ENCODE data around the gene HDAC4. TPM values are rescaled to one million over a fixed set of nuclear protein-coding genes. Genes with fewer than 3 reads are reported as not detected.

Gene HDAC4
- total RNA-seq, 1 experiment from 2014 or later, result 40.1 TPM

GRCh38 chr2:239425631-239426030, 24.8 kb upstream of the HDAC4 start:
- ChIA-PET POLR2A (no interaction called here), CTCF (no interaction called here)
- Histone ChIP-seq H3K9me3 (ENCODE audit: control insufficient read depth, insufficient read depth, low read depth, low read length) (no peaks in the 10 kb centered on the region), H3K27ac (ENCODE audit: low read length) (no peak overlapping the region), H3K4me3 (ENCODE audit: low read depth in 2 of 2, low read length in 2 of 2) (no peak overlapping the region), H3K4me1 (ENCODE audit: control insufficient read depth, insufficient read depth, low read length) (no peaks in the 10 kb centered on the region), H3K27me3 (ENCODE audit: control insufficient read depth, insufficient read depth, low read length) (peaks cover 16% of the 10 kb centered on the region), H3K36me3 (ENCODE audit: control insufficient read depth, insufficient read depth, low read length) (no peaks in the 10 kb centered on the region)
- in situ Hi-C loops (cut with HindIII; ENCODE audit: low pct_unique_long_range_greater_than_20kb, low sequenced_read_pairs) (no loop called here), intact Hi-C loops (cut with micrococcal nuclease; ENCODE audit: unreplicated experiment) (no loop called here)
- DNase-seq (ENCODE audit: low read depth, low spot score) (no peak), ATAC-seq (no peak)
- TF ChIP-seq POLR2AphosphoS5 (IDR thresholded peaks at IDR 0.05; ENCODE audit: low read depth, low read length) (no peak), TCF7L2 (IDR thresholded peaks at IDR 0.05; ENCODE audit: low read depth, low read length) (no peak), CTCF (IDR thresholded peaks at IDR 0.05) (no peak), SIN3A (IDR thresholded peaks at IDR 0.05; ENCODE audit: borderline replicate concordance, insufficient read depth, low read depth, low read length) (no peak)
- BruUV-seq (replicated peaks), result no TSS peak

GRCh38 chr2:239424337-239425045, 23.7 kb upstream of the HDAC4 start:
- Histone ChIP-seq H3K27ac (ENCODE audit: low read length) (no peak overlapping the region), H3K9me3 (ENCODE audit: control insufficient read depth, insufficient read depth, low read depth, low read length) (no peaks in the 10 kb centered on the region), H3K36me3 (ENCODE audit: control insufficient read depth, insufficient read depth, low read length) (no peaks in the 10 kb centered on the region), H3K27me3 (ENCODE audit: control insufficient read depth, insufficient read depth, low read length) (peaks cover 20% of the 10 kb centered on the region), H3K4me1 (ENCODE audit: control insufficient read depth, insufficient read depth, low read length) (no peaks in the 10 kb centered on the region), H3K4me3 (ENCODE audit: low read depth in 2 of 2, low read length in 2 of 2) (no peak overlapping the region)
- ChIA-PET POLR2A (no interaction called here), CTCF (no interaction called here)
- BruUV-seq (replicated peaks), result no TSS peak
- ATAC-seq, result no peak
- in situ Hi-C loops (cut with HindIII; ENCODE audit: low pct_unique_long_range_greater_than_20kb, low sequenced_read_pairs), result no loop called here
- TF ChIP-seq TCF7L2 (IDR thresholded peaks at IDR 0.05; ENCODE audit: low read depth, low read length) (no peak), SIN3A (IDR thresholded peaks at IDR 0.05; ENCODE audit: borderline replicate concordance, insufficient read depth, low read depth, low read length) (no peak), CTCF (IDR thresholded peaks at IDR 0.05) (no peak), POLR2AphosphoS5 (IDR thresholded peaks at IDR 0.05; ENCODE audit: low read depth, low read length) (no peak), REST (IDR thresholded peaks at IDR 0.05; ENCODE audit: insufficient read depth in 1 of 2, low read depth in 2 of 2, low read length in 1 of 2) (no peak)
- intact Hi-C loops (cut with micrococcal nuclease; ENCODE audit: unreplicated experiment), result no loop called here
- no peak for DNase-seq (ENCODE audit: low read depth, low spot score)
